Measurements from ENCODE around the gene PES1. TPM values are rescaled to one million over a fixed set of nuclear protein-coding genes. Genes with fewer than 3 reads are reported as not detected.
"Not testable (repeated sequence)": the region's sequence is repeated elsewhere in the genome, so short reads cannot be mapped to it uniquely, and the experiment has no call there.

Gene PES1
- total and polyA plus RNA-seq, 2 donors from 2014 or later: 57.0 to 68.4 TPM

DNA sequence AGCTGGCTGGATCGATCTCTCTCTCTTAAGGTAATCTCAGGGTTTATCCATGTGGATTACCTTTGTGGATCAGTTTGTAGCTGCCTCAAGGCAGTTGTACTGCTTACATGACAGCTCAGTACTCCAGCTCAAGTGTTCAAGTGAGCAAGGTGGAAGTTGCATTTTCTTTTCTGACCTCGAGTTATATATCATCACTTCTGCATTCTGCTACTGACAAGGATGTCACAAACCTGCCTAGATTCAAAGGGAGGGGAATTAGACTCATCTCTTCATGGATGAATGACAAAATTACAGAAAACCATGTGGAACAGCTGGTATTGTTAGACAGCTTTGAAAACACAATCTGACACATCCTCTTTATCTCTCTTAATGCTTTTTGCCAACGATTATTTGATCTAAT lies 9.2 kb upstream of the PES1 start:
- Histone ChIP-seq H3K4me3 (ENCODE audit: low read length in 3 of 3) (no peak overlapping the region), H3K36me3 (ENCODE audit: control insufficient read depth in 2 of 3, insufficient read depth in 3 of 3, low read length in 3 of 3) (no peaks in the 10 kb centered on the region), H3K9me3 (ENCODE audit: control insufficient read depth in 2 of 3, insufficient read depth in 1 of 3, low read length in 3 of 3) (no peaks in the 10 kb centered on the region), H3K27me3 (ENCODE audit: control insufficient read depth, insufficient read depth, low read length) (no peaks in the 10 kb centered on the region), H3K9ac (ENCODE audit: low read length in 3 of 3) (no peak overlapping the region), H3K27ac (ENCODE audit: low read depth in 2 of 2, low read length in 2 of 2) (no peak overlapping the region), H3K4me1 (ENCODE audit: control insufficient read depth in 2 of 3, insufficient read depth in 2 of 3, low read depth in 1 of 3, low read length in 3 of 3) (peaks cover 0 to 5% (median 3%) of the 10 kb centered on the region in 3 donors)
- TF ChIP-seq, protein P1, sequence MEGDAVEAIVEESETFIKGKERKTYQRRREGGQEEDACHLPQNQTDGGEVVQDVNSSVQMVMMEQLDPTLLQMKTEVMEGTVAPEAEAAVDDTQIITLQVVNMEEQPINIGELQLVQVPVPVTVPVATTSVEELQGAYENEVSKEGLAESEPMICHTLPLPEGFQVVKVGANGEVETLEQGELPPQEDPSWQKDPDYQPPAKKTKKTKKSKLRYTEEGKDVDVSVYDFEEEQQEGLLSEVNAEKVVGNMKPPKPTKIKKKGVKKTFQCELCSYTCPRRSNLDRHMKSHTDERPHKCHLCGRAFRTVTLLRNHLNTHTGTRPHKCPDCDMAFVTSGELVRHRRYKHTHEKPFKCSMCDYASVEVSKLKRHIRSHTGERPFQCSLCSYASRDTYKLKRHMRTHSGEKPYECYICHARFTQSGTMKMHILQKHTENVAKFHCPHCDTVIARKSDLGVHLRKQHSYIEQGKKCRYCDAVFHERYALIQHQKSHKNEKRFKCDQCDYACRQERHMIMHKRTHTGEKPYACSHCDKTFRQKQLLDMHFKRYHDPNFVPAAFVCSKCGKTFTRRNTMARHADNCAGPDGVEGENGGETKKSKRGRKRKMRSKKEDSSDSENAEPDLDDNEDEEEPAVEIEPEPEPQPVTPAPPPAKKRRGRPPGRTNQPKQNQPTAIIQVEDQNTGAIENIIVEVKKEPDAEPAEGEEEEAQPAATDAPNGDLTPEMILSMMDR (IDR thresholded peaks at IDR 0.05; ENCODE audit: borderline replicate concordance, extremely low read depth, insufficient read depth): no peak
- intact Hi-C loops (cut with DNase I): no loop called here
- FAIRE-seq (no peak), DNase-seq (no peak)

- Histone ChIP-seq H3K27me3 (ENCODE audit: control insufficient read depth, insufficient read depth, low read length) (no peaks in the 10 kb centered on the region), H3K4me1 (ENCODE audit: control insufficient read depth in 2 of 3, insufficient read depth in 2 of 3, low read depth in 1 of 3, low read length in 3 of 3) (no peaks in the 10 kb centered on the region), H3K27ac (ENCODE audit: low read depth in 2 of 2, low read length in 2 of 2) (no peak overlapping the region), H3K4me3 (ENCODE audit: low read length in 3 of 3) (no peak overlapping the region), H3K9ac (ENCODE audit: low read length in 3 of 3) (no peak overlapping the region), H3K9me3 (ENCODE audit: control insufficient read depth in 2 of 3, insufficient read depth in 1 of 3, low read length in 3 of 3) (no peaks in the 10 kb centered on the region), H3K36me3 (ENCODE audit: control insufficient read depth in 2 of 3, insufficient read depth in 3 of 3, low read length in 3 of 3) (no peaks in the 10 kb centered on the region)
- intact Hi-C loops (cut with DNase I): no loop called here
- TF ChIP-seq, protein P1 (IDR thresholded peaks at IDR 0.05; ENCODE audit: borderline replicate concordance, extremely low read depth, insufficient read depth): no peak
- FAIRE-seq: no peak
- no peak for DNase-seq
These were observed 7.3 kb upstream of the PES1 start for GRCh38 chr22:30598986-30599385.

DNA sequence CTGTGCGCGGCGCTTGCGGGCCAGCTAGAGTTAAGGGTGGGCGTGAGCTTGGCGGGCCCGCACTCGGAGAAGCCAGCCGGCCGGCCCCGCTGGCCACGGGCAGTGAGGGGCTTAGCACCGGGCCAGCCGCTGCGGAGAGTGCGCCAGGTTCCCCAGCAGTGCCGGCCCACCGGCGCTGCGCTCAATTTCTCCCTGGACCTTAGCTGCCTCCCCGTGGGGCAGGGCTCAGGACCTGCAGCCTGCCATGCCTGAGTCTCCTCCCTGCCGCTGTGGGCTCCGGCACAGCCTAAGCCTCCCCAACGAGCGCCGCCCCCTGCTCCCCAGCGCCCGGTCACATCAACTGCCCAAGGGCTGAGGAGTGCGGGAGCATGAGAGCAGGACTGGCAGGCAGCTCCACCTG lies 5.2 kb upstream of the PES1 start:
- intact Hi-C loops (cut with DNase I): no loop called here
- Histone ChIP-seq H3K27me3 (ENCODE audit: control insufficient read depth, insufficient read depth, low read length) (no peaks in the 10 kb centered on the region), H3K27ac (ENCODE audit: low read depth in 2 of 2, low read length in 2 of 2) (no peak overlapping the region), H3K4me1 (ENCODE audit: control insufficient read depth in 2 of 3, insufficient read depth in 2 of 3, low read depth in 1 of 3, low read length in 3 of 3) (no peaks in the 10 kb centered on the region), H3K4me3 (ENCODE audit: low read length in 3 of 3) (no peak overlapping the region), H3K9me3 (ENCODE audit: control insufficient read depth in 2 of 3, insufficient read depth in 1 of 3, low read length in 3 of 3) (no peaks in the 10 kb centered on the region), H3K36me3 (ENCODE audit: control insufficient read depth in 2 of 3, insufficient read depth in 3 of 3, low read length in 3 of 3) (no peaks in the 10 kb centered on the region), H3K9ac (ENCODE audit: low read length in 3 of 3) (no peak overlapping the region)
- FAIRE-seq (no peak), DNase-seq (no peak)
- TF ChIP-seq, protein P1 (IDR thresholded peaks at IDR 0.05; ENCODE audit: borderline replicate concordance, extremely low read depth, insufficient read depth): no peak

DNA sequence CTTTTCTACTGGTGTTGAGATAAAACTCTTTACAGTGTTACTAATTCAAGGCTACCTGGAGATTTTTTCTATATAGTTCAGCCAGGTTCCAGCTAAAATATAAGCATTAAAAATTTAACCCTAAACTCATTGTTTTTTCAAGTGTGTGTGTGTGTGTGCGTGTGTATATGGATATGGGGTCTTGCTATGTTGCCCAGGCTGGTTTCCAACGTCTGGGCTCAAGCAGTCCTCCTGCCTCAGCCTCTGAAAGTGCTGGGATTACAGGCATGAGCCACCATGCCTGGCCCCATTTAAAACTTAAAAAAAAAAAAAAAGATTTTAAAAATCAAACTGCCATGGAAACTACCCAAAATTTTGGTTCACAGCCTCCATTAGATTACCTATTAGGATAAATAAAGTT lies 4.5 kb upstream of the PES1 start:
- peaks cover 0 to 2% (median 0%) of the 10 kb centered on the region in 3 donors for H3K4me1 ChIP-seq (ENCODE audit: control insufficient read depth in 2 of 3, insufficient read depth in 2 of 3, low read depth in 1 of 3, low read length in 3 of 3)
- no peak overlapping the region for H3K4me3 ChIP-seq (ENCODE audit: low read length in 3 of 3)
- no peaks in the 10 kb centered on the region for H3K36me3 ChIP-seq (ENCODE audit: control insufficient read depth in 2 of 3, insufficient read depth in 3 of 3, low read length in 3 of 3)
- no peaks in the 10 kb centered on the region for H3K27me3 ChIP-seq (ENCODE audit: control insufficient read depth, insufficient read depth, low read length)
- TF ChIP-seq, protein P1 (IDR thresholded peaks at IDR 0.05; ENCODE audit: borderline replicate concordance, extremely low read depth, insufficient read depth): no peak
- intact Hi-C loops (cut with DNase I): no loop called here
- no peaks in the 10 kb centered on the region for H3K9me3 ChIP-seq (ENCODE audit: control insufficient read depth in 2 of 3, insufficient read depth in 1 of 3, low read length in 3 of 3)
- no peak overlapping the region for H3K27ac ChIP-seq (ENCODE audit: low read depth in 2 of 2, low read length in 2 of 2)
- DNase-seq (no peak), FAIRE-seq (no peak)
- no peak overlapping the region for H3K9ac ChIP-seq (ENCODE audit: low read length in 3 of 3)

DNA sequence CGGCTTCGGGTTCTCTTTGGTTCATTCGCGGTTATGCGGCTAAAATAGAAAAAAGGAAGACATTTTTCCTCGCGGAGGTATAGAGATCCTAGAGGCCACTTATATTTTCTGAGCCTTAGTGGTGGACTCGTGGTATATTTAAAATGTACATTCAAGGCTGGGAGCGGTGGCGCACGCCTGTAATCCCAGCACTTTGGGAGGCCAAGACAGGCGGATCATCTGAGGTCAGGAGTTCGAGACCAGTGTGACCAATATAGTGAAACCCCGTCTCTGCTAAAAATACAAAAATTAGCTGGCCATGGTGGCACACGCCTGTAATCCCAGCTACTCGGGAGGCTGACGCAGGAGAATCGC lies 627 bp upstream of the PES1 start:
- H3K9me3 ChIP-seq (ENCODE audit: control insufficient read depth in 2 of 3, insufficient read depth in 1 of 3, low read length in 3 of 3); intact Hi-C loops (cut with DNase I); H3K27ac ChIP-seq (ENCODE audit: low read depth in 2 of 2, low read length in 2 of 2); FAIRE-seq; H3K27me3 ChIP-seq (ENCODE audit: control insufficient read depth, insufficient read depth, low read length); DNase-seq: not testable (repeated sequence)
- H3K36me3 ChIP-seq (ENCODE audit: control insufficient read depth in 2 of 3, insufficient read depth in 3 of 3, low read length in 3 of 3): peaks cover under 1 to 20% (median 10%) of the 10 kb centered on the region in 3 donors
- H3K4me3 ChIP-seq (ENCODE audit: low read length in 3 of 3): peak overlapping the region; percentile 39 to 99 (median 42)
- peak overlapping the region in 1 of 3 donors; percentile 26 for H3K9ac ChIP-seq (ENCODE audit: low read length in 3 of 3)
- peaks cover 0 to 15% (median 10%) of the 10 kb centered on the region in 3 donors for H3K4me1 ChIP-seq (ENCODE audit: control insufficient read depth in 2 of 3, insufficient read depth in 2 of 3, low read depth in 1 of 3, low read length in 3 of 3)
